Neural progenitor cell (in vitro differentiated cells): ENCODE results near the gene KDM4B.

Experiments
- CTCF ChIP-seq: fragments of 200-600 bp; sonication (generic); IDR thresholded peaks from 2 replicates; pipeline ENCODE4 v1.5.1; 2017; ENCODE audit warnings: antibody characterized with exemption, mild to moderate bottlenecking
- EZH2 ChIP-seq: fragments of 200-600 bp; sonication (generic); IDR thresholded peaks from 2 replicates; pipeline ENCODE4 v1.6.1; 2017; ENCODE audit warnings: antibody characterized with exemption, mild to moderate bottlenecking, moderate library complexity
- EZH2phosphoT487 ChIP-seq: fragments of 200-600 bp; sonication (generic); IDR thresholded peaks from 2 replicates; pipeline ENCODE4 v1.6.1; 2017; ENCODE audit warnings: antibody characterized with exemption

GRCh38 chr19:5093297-5093928 lies 124.5 kb downstream of the KDM4B start:
- TF ChIP-seq EZH2 (no peak), CTCF (no peak), EZH2phosphoT487 (no peak)
